OCI-LY7 (cell line): Measurements from ENCODE around the gene IL6R. TPM values are rescaled to one million over a fixed set of nuclear protein-coding genes. Genes with fewer than 3 reads are reported as not detected.

Experiments
- BruUV-seq: library from RNA; stranded (reverse); fragments of 400-500 nt; replicated peaks from 2 replicates; lab custom pipeline; 2021; lab: Mats Ljungman, UMichigan
- CTCF ChIA-PET: fragments of 300-600 bp; sonication (Branson Sonifier 250); formaldehyde crosslinking; loops from one replicate; lab custom pipeline; 2022; ENCODE audit warnings: antibody characterized with exemption; ENCODE audit not compliant: unreplicated experiment; lab: Charles Lee
- POLR2A ChIA-PET: fragments of 300-600 bp; sonication (Branson Sonifier 250); formaldehyde crosslinking; loops from one replicate; lab custom pipeline; 2022; ENCODE audit warnings: antibody characterized with exemption; lab: Charles Lee
- DNase-seq: peaks from one replicate; pipeline ENCODE4 v3.0.0-alpha.2; 2015; ENCODE audit warnings: low spot score
- H2AFZ ChIP-seq: fragments of 200-600 bp; sonication (generic), shearing (Covaris generic); 2 replicates; pipeline ENCODE4 v1.6.1; 2014; ENCODE audit warnings: mild to moderate bottlenecking, antibody characterized with exemption, low read length, moderate library complexity
- H3K27ac ChIP-seq: fragments of 200-600 bp; sonication (generic); 2 replicates; pipeline ENCODE4 v1.5.1; 2014; ENCODE audit warnings: mixed run types, low read depth, mild to moderate bottlenecking, moderate library complexity, low read length, inconsistent platforms; ENCODE audit not compliant: poor library complexity, severe bottlenecking
- H3K36me3 ChIP-seq: fragments of 200-600 bp; sonication (generic); 2 replicates; pipeline ENCODE4 v1.6.1; 2014; ENCODE audit warnings: mild to moderate bottlenecking, antibody characterized with exemption, low read length, moderate library complexity, mixed read lengths; ENCODE audit not compliant: insufficient read depth
- H3K4me1 ChIP-seq: fragments of 200-600 bp; sonication (generic); 2 replicates; pipeline ENCODE4 v1.5.1; 2014; ENCODE audit warnings: mild to moderate bottlenecking, low read length; ENCODE audit not compliant: insufficient read depth, poor library complexity, severe bottlenecking
- H3K4me2 ChIP-seq: fragments of 200-600 bp; sonication (generic); 2 replicates; pipeline ENCODE4 v1.6.1; 2014; ENCODE audit warnings: mild to moderate bottlenecking, low read length
- H3K4me3 ChIP-seq: fragments of 200-600 bp; sonication (generic); 2 replicates; pipeline ENCODE4 v1.5.1; 2014; ENCODE audit warnings: mild to moderate bottlenecking, low read depth, low read length; ENCODE audit not compliant: poor library complexity, severe bottlenecking
- H3K79me2 ChIP-seq: fragments of 200-600 bp; sonication (generic); 2 replicates; pipeline ENCODE4 v1.6.1; 2016; ENCODE audit warnings: low read depth, mild to moderate bottlenecking, low read length, moderate library complexity, mixed read lengths; ENCODE audit not compliant: insufficient read depth
- H3K9me2 ChIP-seq: fragments of 200-600 bp; sonication (generic); 2 replicates; pipeline ENCODE4 v1.6.1; 2016; ENCODE audit warnings: mild to moderate bottlenecking, low read length, mixed read lengths; ENCODE audit not compliant: insufficient read depth
- H3K9me3 ChIP-seq: fragments of 200-600 bp; sonication (generic); 2 replicates; pipeline ENCODE4 v1.6.1; 2014; ENCODE audit warnings: mild to moderate bottlenecking, mixed run types, low read length, mixed read lengths
- H4K20me1 ChIP-seq: fragments of 200-600 bp; sonication (generic); 2 replicates; pipeline ENCODE4 v1.6.1; 2014; ENCODE audit warnings: mild to moderate bottlenecking, antibody characterized with exemption, low read length, moderate library complexity, mixed read lengths; ENCODE audit not compliant: insufficient read depth
- CTCF ChIP-seq: fragments of 200-600 bp; sonication (generic); conservative IDR thresholded peaks from 2 replicates; pipeline ENCODE4 v1.5.1; 2014; ENCODE audit warnings: mild to moderate bottlenecking, antibody characterized with exemption, low read length, moderate library complexity, mixed read lengths
- EZH2phosphoT487 ChIP-seq: fragments of 200-600 bp; sonication (generic); IDR thresholded peaks from 2 replicates; pipeline ENCODE4 v1.6.1; 2018; ENCODE audit warnings: low read depth, borderline replicate concordance, mild to moderate bottlenecking, mixed run types, antibody characterized with exemption, low read length, moderate library complexity, mixed read lengths
- intact Hi-C: fragments of 100-400 bp; cut with micrococcal nuclease; formaldehyde crosslinking; loops from one replicate; pipeline ENCODE4 v1.10.0; 2022; ENCODE audit not compliant: unreplicated experiment
- total RNA-seq, 2 experiments: library from RNA; depleted of rRNA in 1 of 2; stranded (reverse); fragments of >200 nt in 1 of 2; shearing (Covaris generic) in 1 of 2; gene quantifications; 2 replicates each; pipeline ENCODE4 v1.2.3, GENCODE V29; 2014 to 2022

The IL6R gene
- total RNA-seq, 2 experiments from 2014 or later, result not detected

GRCh38 chr1:154497026-154497806 is 92.1 kb downstream of the IL6R start:
- peaks cover 43% of the 10 kb centered on the region for H3K4me1 ChIP-seq
- H3K79me2 ChIP-seq, result no peaks in the 10 kb centered on the region
- H3K9me2 ChIP-seq, result no peaks in the 10 kb centered on the region
- peak overlapping the region; percentile 65 for H2AFZ ChIP-seq
- H3K9me3 ChIP-seq, result no peaks in the 10 kb centered on the region
- no peak overlapping the region for H3K4me3 ChIP-seq
- ChIA-PET POLR2A (interaction anchor here (0.6 kb wide), 1 partner anchor 715 kb away, joined by 4 read pairs; no protein-coding TSS in a partner anchor), CTCF (interaction anchor here (0.7 kb wide), 1 partner anchor 15 kb away, joined by 3 read pairs; no protein-coding TSS in a partner anchor)
- TF ChIP-seq EZH2phosphoT487 (no peak), CTCF (no peak)
- H3K4me2 ChIP-seq, result peak overlapping the region; percentile 57
- DNase-seq, result peak; percentile 68
- H4K20me1 ChIP-seq, result no peaks in the 10 kb centered on the region
- no peaks in the 10 kb centered on the region for H3K36me3 ChIP-seq
- BruUV-seq, result no TSS peak
- peak overlapping the region; percentile 31 for H3K27ac ChIP-seq
- intact Hi-C loops, result no loop called here

GRCh38 chr1:154499446-154499845 is 94.3 kb downstream of the IL6R start:
- no peaks in the 10 kb centered on the region for H3K9me2 ChIP-seq
- H2AFZ ChIP-seq, result no peak overlapping the region
- DNase-seq, result no peak
- H3K4me1 ChIP-seq, result peaks cover 23% of the 10 kb centered on the region
- H4K20me1 ChIP-seq, result no peaks in the 10 kb centered on the region
- H3K36me3 ChIP-seq, result no peaks in the 10 kb centered on the region
- H3K79me2 ChIP-seq, result no peaks in the 10 kb centered on the region
- H3K4me3 ChIP-seq, result no peak overlapping the region
- TF ChIP-seq CTCF (no peak), EZH2phosphoT487 (no peak)
- no peak overlapping the region for H3K4me2 ChIP-seq
- ChIA-PET POLR2A (interaction anchor here (0.5 kb wide), 1 partner anchor 975 kb away, joined by 6 read pairs; no protein-coding TSS in a partner anchor), CTCF (no interaction called here)
- intact Hi-C loops, result no loop called here
- H3K27ac ChIP-seq, result no peak overlapping the region
- no peaks in the 10 kb centered on the region for H3K9me3 ChIP-seq
- BruUV-seq, result no TSS peak

DNA sequence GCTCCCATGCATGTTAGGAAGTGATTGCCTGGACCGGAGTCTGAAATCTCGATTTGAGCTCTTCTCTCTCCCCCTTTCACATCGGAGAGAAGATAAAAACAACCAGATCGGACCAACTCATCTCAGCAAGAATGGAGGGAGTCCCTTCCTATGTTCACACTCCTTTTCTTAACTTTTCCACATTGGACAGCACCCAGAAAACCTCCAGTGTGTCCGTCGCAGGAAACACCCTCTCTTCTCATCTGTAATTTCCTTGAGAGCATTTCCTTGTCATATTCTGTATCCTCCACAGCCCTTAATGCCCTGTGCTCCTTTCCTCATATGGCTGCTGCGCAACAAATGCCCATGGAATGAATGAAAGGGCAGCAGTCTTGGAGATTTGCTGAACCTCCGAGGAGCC is 95.4 kb downstream of the IL6R start:
- intact Hi-C loops, result no loop called here
- Histone ChIP-seq H3K36me3 (no peaks in the 10 kb centered on the region), H3K9me2 (no peaks in the 10 kb centered on the region), H3K9me3 (no peaks in the 10 kb centered on the region), H3K4me1 (peaks cover 20% of the 10 kb centered on the region), H3K27ac (no peak overlapping the region), H3K4me2 (no peak overlapping the region), H4K20me1 (no peaks in the 10 kb centered on the region), H3K4me3 (no peak overlapping the region), H2AFZ (no peak overlapping the region), H3K79me2 (no peaks in the 10 kb centered on the region)
- no peak for DNase-seq
- ChIA-PET POLR2A (no interaction called here), CTCF (no interaction called here)
- TF ChIP-seq EZH2phosphoT487 (no peak), CTCF (no peak)
- BruUV-seq, result no TSS peak
